Activated CD4-positive, CD25-positive, alpha-beta regulatory T cell treated with anti-CD3 and anti-CD28 coated beads, Interleukin-2, amount 50 U/mL, for 16 hours (primary cell): ENCODE results near the gene TCEA2.

Experiments used
- DNase-seq: peaks from one replicate; pipeline ENCODE4 v3.0.0-alpha.2; 2020; ENCODE audit warnings: low read depth, low spot score

The TCEA2 gene

DNA sequence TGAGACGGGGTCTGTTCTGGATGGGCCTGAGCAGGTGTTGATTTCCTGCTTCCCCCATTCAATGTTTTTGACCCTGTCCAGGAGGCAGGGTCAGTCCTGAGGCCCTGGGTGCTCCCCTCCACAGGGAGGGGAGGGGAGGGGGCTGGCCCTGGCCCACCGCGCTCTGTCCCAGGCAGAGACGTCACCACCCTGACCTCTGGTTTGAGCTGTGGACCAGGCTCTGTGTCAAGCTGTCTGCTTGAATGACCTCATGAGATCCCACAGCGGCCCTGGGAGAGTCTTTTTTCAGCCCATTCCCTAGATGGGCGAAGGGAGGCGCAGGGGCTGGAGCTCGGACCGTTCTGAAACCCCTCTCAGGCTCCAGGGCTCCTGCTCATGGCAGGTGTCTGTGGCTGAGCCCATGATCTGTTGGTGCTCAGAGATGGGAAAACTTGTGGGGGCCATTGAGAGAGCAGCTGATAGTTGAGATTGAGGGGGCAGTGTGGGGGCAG, 30.1 kb downstream of the TCEA2 start:
- no peak for DNase-seq

DNA sequence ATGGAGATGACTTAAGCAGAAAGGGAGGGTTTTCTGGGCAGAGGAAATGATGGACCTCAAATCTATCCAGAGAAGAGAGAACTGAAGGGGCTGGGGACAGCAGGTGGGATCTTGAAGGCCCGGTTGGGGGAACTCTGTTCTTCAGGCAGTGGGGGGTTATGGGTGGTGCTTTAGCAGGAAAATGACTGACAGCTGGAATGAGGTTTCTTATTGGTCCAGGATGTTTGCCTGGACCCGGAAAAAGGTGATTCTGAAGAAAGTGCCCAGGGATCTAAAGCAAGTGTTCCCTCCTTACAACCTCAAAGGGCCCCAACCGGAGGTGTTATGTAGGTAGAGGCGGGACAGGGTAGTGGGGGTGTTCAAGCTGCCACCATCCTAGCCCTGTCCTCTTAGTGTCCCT, 32.5 kb downstream of the TCEA2 start:
- no peak for DNase-seq

DNA sequence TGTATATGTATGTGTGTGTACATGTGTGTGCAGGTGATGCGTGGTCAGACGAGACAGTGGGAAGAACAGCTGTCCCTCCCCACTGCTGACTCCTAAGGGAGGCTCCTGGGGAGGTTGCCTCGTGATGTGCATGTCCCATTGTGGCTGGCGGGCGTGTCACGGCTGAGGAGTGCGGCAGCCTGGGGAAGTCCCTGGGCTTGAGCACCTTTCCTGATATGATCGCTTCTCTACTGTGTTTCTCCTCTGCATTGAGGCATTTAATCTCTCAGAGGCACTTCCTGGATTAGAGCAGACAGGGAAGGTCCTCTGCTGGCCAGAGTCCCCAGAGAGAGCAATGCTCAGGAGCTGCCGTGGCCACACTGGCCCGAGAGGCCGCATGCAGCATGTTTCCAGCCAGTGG, 32.9 kb downstream of the TCEA2 start:
- DNase-seq: no peak

DNA sequence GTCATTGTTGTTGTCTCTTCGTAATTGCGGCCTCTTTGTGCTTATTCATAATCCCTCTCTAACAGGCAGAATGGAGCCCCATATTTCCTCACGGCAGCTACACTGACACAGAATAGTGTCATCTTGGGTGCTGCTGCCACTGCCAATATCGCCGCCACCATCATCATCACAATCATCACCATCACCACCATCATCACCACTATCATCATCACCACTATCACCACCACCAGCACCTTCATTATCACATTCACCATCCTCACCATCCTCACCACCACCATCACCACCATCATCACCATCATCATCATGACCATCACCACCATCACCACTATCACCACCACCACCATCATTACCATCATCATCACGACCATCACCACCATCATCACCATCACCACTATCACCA, 33.5 kb downstream of the TCEA2 start:
- DNase-seq: no peak

DNA sequence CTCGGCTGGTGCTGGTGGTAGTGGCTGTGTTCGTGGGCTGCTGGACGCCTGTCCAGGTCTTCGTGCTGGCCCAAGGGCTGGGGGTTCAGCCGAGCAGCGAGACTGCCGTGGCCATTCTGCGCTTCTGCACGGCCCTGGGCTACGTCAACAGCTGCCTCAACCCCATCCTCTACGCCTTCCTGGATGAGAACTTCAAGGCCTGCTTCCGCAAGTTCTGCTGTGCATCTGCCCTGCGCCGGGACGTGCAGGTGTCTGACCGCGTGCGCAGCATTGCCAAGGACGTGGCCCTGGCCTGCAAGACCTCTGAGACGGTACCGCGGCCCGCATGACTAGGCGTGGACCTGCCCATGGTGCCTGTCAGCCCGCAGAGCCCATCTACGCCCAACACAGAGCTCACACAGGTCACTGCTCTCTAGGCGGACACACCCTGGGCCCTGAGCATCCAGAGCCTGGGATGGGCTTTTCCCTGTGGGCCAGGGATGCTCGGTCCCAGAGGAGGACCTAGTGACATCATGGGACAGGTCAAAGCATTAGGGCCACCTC, 35.5 kb downstream of the TCEA2 start:
- no peak for DNase-seq

DNA sequence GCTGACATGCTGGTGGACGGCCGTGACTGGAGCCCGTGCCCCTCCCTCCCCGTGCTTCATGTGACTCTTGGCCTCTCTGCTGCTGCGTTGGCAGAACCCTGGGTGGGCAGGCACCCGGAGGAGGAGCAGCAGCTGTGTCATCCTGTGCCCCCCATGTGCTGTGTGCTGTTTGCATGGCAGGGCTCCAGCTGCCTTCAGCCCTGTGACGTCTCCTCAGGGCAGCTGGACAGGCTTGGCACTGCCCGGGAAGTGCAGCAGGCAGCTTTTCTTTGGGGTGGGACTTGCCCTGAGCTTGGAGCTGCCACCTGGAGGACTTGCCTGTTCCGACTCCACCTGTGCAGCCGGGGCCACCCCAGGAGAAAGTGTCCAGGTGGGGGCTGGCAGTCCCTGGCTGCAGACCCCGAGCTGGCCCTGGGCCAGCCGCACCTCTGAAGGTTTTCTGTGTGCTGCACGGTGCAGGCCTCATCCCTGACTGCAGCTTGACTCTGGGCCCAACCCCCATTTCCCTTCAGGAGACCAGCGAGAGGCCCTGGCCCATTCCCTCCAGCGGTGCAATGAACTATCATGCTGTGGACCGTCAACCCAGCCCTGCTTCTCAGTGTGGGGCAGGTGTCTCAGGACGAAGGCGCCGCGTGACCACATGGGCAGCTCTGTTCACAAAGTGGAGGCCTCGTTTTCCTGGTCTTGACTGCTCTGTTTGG, 36.2 kb downstream of the TCEA2 start:
- DNase-seq: no peak

DNA sequence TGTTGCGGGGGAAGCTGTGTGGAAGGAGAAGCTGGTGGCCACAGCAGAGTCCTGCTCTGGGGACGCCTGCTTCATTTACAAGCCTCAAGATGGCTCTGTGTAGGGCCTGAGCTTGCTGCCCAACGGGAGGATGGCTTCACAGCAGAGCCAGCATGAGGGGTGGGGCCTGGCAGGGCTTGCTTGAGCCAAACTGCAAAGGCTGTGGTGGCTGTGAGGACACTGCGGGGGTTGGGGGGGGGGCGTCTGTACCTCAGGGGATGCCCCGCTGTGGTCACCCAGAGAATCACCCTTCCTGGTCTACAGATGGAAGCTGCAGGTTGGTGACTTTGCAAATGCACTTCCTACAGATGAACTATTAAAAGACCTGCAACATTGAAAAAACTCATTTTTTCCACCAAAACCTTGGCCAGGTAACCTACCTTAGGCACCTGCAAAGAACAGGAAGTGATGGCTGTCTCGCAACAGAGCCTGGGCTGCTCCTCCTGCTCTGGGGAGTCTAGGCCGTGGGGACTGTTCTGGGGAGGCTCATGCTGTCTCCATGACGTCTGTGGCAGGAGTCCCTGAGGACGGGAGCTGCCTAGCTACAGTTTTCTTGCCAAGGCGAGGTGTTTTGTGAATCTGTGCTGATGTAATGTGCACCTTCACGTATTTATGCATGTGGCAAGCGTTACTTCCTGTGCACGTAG, 37.0 kb downstream of the TCEA2 start:
- no peak for DNase-seq

DNA sequence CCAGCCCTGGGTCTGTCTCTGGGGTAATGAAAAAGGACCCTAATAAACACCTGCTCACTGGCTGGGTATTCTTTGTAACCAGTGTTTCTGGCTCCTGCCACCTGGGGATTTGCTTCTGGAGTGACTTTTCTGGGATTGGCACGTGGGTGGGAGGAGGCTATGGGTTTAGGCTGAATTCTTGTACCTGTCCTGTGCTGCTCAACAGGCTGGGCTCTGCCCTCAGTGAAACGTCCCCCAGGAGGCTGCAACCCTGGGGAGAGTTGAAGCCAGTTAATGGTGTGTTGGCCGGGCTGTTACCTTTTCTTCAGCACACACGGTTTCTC, 37.5 kb downstream of the TCEA2 start:
- DNase-seq: no peak

DNA sequence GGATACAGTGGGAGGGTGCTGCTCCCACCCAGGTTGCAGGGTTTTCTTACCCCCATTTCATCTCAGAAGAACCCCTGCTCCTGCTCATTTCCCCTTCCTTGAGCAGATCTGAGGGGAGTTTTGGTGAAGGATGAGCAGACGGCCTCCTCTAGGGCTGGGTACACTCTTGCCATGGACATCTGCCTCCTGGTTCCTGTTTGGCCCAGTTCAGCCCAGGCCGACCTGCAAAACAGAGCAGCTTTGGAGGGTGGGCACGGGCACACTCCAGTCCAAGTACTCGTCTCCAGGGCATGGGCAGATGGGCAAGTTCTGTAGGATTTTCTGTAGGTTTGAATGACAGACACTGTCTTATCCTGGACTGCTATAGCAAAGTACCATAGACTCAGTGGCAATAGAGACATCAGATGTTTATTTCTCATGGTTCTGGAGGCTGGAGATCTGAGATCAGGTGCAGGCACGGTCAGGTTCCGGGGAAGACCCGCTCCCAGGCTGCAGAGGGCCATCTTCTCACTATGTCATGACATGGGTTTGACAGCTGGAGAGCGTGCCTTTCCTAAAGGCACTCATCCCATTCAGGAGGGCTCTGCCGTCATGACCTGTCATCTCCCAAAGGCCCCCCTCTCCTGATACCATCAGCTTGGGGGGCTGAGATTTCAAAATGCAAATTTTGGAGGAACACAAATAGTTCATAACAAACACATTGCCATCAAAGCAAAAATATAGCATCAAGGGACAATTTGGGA, 38.1 kb downstream of the TCEA2 start:
- DNase-seq: no peak

DNA sequence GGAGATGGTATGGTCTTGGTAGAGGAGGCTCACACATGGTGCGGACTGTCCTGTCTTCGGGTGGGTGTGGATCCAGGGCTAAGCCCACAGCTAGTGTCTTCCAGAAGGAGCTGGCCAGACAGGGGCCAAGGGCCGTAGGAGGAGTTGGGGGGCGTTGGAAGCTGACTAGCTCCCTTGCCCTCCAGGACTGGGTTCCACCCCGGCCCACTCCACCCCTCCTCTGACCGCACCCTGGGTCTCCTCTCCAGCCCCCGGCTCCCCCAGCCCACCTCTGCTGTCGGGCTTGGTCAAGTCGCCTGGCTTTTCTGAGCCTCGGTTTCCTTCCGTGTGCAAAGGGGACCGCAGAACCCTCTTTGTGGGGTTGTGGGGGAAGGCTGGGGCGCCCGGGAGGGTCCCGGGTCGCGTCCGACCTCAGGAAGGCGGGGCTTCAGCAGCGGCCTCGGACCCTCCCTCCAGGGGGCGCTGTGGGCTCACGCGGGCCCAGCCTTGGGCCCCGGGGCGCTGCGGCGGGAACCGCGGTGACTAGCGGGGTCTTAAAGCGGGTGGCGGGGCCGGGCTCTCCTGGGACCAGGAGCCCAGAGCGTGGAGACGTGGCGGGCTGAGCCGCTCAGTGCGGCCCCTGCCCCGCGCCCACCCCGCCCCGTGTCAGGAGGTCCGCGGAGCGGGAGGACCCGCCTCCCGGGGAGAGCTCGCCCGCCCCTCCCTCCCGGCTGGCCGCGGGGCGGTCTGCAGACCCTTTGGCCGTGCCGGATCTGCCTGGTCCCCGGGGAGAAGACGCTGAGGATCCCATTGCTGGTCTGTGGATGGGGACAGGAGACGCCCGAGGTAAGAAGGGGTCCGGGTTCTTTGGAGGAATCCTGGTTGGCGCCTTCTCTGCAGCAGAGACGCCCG, 39.0 kb downstream of the TCEA2 start:
- DNase-seq: no peak

DNA sequence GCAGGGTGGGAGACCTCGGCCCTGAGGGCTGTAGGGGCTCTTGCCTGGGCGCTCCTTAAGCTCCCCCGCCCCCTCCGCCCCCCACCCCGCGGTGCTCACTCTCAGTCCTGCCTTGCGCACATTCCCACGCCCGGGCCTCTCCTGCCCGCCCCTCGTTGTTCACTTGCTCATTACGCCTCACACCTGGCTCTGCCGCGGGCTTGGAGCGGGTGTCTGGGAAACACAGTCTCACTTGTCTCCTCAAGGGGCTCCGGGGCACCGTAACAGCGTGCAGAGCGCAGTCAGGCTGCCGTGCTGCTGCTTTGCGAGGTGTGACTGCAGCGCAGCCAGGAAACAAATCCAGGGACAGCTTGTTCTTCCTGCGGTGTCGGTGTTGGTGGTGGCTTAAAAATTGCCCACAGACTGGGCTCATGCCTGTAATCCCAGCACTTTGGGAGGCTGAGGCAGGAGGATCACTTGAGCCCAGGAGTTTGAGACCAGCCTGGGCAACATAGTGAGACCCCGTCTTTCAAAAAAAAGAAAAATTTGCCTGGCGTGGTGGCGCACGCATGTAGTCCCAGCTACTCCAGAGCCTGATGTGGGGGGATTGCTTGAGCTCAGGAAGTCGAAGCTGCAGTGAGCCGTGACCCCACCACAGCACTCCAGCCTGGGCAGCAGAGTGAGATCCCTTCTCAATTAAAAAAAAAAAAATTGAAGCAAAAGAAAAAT, 39.8 kb downstream of the TCEA2 start:
- no peak for DNase-seq

DNA sequence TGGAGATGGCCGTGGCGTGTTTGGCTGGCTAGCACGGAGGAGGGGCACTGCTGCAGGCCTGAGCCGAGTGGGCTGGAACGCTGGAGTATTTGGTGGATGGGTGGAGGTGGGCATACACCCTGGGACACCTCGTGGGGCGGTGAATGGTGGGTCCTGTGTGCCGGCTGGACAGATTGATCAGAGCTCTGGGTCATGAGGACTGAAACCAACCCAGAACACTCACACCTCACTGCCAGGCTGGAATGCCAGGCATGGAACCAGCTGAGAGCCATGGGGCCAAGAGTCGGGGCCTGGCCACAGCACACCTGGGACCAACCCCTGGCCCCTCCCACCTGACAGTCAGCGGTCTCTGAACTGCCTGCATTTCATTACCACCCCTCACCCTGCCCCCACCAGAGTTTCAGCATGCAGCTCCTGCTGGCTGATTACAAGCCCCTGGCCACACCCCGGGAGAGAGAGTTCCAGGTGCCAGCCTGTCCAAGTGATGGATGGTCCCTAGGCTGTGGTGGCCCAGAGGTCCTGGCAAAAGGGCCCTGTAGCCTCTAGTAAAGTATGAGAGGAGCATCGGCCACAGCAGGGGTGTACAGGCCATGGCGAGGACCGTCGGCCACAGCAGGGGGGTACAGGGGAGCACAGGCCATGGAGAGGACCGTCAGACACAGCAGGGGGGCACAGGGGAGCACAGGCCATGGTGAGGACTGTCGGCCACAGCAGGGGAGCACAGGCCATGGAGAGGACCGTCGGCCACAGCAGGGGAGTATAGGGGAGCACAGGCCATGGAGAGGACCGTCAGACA, 41.1 kb downstream of the TCEA2 start:
- DNase-seq: no peak

DNA sequence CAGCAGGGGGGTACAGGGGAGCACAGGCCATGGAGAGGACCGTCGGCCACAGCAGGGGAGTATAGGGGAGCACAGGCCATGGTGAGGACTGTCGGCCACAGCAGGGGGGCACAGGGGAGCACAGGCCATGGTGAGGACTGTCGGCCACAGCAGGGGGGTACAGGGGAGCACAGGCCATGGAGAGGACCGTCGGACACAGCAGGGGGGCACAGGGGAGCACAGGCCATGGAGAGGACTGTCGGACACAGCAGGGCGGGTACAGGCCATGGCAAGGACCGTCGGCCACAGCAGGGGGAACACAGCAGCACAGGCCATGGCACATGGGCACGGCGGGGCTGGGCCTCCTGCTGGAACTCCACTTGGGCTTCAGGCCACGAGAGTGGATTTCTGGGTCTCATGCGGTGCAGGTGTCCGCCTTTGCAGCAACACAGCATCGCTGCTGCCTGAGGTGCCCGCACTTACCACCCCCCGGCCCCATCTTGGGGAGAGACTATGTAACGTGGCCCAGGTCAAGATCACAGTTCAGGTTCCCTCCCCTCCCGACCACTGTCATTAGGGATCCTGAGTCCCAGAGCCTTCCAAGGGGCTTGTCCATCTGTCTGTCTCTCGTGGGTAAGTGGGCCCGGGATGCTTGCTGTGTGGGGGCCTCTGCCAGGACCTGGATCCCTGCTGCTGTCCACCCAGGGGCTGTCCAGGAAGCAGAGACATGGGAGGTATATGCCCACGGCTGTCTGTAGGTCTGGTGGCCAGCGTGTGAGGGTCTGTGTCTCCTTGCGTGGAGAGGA, 41.9 kb downstream of the TCEA2 start:
- no peak for DNase-seq

DNA sequence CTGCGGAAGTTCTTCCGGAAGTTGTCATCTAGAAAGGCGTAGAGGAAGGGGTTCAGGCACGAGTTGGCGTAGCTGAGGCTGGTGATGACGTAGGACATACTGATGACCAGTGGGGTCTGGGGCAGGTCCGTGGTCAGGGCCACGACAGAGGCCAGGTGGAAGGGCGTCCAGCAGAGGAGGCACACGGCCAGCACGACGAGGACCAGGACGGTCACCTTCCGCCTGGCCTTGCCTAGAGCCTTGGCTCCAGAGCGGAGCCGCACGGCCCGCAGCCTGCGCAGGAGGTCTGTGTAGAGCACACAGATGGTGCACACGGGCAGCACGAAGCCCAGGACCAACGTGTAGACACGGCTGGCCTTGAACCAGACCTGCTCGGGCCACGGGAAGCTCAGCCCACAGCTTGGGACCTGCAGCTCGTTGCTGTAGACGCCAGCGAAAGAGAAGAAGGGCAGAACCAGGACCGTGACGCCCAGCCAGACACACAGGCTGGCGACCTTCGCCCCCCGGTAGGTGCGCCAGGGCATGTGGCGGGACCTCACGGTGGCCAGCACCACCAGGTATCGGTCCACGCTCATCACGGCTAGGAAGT, 42.9 kb downstream of the TCEA2 start:
- no peak for DNase-seq

DNA sequence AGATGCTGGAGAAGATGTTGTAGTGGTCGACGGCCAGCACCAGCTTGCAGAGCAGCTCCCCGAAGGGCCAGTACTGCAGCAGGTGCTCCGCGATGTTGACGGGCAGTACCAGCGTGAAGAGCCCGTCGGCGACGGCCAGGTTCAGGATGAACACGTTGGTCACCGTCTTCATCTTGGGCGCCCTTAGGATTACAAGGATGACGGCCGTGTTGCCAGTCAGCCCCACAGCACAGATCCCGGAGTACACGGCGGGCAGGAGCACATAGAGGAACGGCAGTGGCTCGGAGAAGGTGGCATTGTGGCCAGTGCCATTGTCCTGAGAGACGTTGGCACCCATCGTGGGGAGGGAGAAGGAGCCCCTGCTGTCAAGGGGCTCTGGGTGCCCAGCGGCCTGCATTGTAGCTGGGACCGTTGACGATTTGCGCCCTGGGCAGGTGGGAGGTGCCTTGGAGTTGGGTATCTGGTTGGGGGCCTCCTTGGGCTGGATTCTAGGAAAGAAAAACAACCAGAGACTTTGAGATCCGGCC, 43.5 kb downstream of the TCEA2 start:
- no peak for DNase-seq

DNA sequence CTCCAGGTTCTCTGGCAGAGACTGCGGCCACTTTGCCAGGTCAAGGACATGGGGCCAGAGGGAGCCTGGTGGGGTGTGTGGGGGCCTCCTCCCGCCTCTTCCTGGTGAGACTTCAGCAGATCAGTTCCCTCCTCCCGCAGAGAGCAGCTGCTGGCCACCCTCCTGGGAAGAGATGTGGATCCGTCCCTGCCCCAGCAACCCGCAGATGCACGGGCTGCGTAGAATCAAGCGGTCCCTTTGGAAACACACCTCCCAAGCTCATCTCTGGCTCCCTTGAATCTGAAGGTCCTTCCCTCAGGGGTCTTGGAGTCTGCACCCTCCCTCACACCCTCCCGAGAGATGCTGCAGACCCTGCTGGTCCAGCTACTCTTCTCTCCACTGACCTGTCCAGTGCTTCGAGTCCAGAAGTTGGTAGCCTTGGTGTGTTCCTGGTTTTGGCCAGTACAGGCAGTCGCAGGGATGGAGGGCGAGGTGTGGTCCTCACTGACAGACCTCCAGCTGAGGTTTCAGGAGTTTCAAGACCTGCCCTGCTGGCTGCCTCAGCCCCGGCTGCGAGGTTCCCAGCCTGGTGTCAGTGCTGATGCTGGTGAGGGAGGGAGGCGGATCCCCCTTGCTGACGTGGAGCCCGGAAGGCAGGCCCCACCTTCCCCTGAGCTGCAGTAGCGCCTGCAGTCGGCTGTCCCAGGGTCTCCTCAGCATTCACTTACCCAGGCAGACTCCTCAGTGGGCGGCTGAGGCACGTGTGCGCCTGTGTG, 44.2 kb downstream of the TCEA2 start, which contains the start of gene NPBWR2:
Gene NPBWR2, minus strand, starts transcription at position 585 of the 755 bp plus-strand sequence. CDS start 734 bp downstream, outside the sequence.
- DNase-seq: no peak

DNA sequence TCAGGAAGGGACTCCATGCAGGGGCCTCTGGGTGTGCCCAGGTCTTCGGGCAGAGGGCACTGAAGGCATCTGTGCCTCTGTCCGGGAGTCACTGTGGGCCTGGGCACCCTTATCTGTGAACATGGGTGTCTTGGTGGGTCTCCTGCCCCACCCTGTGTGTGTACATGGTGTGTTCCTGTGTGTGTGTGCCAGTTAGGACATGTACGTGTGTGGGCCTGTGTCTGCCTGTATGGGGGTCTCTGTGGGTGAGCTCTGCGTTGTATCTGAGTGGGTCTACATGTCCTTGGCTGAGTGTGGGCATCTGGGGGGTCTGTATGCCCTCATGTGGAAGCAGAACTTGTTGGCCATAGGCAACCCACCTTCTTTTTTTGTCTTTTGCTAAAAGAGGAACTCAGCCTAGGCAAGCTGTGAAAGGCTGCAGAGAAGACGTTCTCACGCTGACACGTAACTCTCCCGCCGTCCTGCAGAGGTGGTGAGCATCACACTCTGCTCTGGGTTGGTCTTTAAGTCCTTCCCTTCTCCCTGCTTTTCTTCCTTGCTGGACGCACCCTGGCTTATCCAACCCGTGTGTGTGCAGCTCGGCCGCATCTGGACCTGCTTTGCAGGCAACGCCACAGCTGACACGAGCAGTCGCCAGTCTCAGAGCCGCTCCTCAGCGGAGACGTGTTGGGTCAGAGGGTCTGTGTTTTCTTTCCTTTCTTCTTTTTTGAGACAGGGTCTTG, 44.9 kb downstream of the TCEA2 start:
- no peak for DNase-seq
